Neural cell (in vitro differentiated cells): Measurements from ENCODE around the gene FAM53A. TPM values are rescaled to one million over a fixed set of nuclear protein-coding genes. Genes with fewer than 3 reads are reported as not detected.

Experiments
- H2AFZ ChIP-seq: fragments of 200-600, 300-800 bp; sonication (generic), shearing (Covaris generic); 2 replicates; pipeline ENCODE4 v1.6.0; 2014; ENCODE audit warnings: low read depth, mild to moderate bottlenecking, antibody characterized with exemption, low read length, moderate library complexity
- H3F3A ChIP-seq: fragments of 200-600 bp; shearing (Covaris generic); 2 replicates; pipeline ENCODE4 v1.6.1; 2016; ENCODE audit warnings: mild to moderate bottlenecking, moderate library complexity, mixed read lengths, antibody characterized with exemption, low read length; ENCODE audit not compliant: insufficient read depth, poor library complexity, severe bottlenecking
- H3K27ac ChIP-seq: fragments of 200-600, 300-800 bp; sonication (generic), shearing (Covaris generic); 2 replicates; pipeline ENCODE4 v1.5.1; 2014; ENCODE audit warnings: mild to moderate bottlenecking, low read length, moderate library complexity
- H3K27me3 ChIP-seq: fragments of 300-800, 200-600 bp; sonication (generic), shearing (Covaris generic); 2 replicates; pipeline ENCODE4 v1.6.0; 2014; ENCODE audit warnings: mild to moderate bottlenecking, low read depth, low read length, moderate library complexity; ENCODE audit not compliant: insufficient read depth
- H3K36me3 ChIP-seq: fragments of 300-800, 200-600 bp; sonication (generic), shearing (Covaris generic); 2 replicates; pipeline ENCODE4 v1.5.1; 2014; ENCODE audit warnings: mild to moderate bottlenecking, antibody characterized with exemption, low read length, moderate library complexity; ENCODE audit not compliant: insufficient read depth
- H3K4me2 ChIP-seq: fragments of 300-800, 200-600 bp; sonication (generic), shearing (Covaris generic); 2 replicates; pipeline ENCODE4 v1.6.0; 2014; ENCODE audit warnings: mild to moderate bottlenecking, low read length
- H3K4me3 ChIP-seq: fragments of 300-800, 200-600 bp; sonication (generic), shearing (Covaris generic); 2 replicates; pipeline ENCODE4 v1.5.1; 2014; ENCODE audit warnings: mild to moderate bottlenecking, low read length, moderate library complexity
- H3K79me2 ChIP-seq: fragments of 200-600 bp; shearing (Covaris generic); replicated peaks from 2 replicates; pipeline ENCODE4 v1.6.0; 2014; ENCODE audit warnings: mild to moderate bottlenecking, low read length, moderate library complexity; ENCODE audit not compliant: insufficient read depth
- H3K9ac ChIP-seq: fragments of 300-800, 200-600 bp; sonication (generic), shearing (Covaris generic); 2 replicates; pipeline ENCODE4 v1.6.1; 2016; ENCODE audit warnings: mild to moderate bottlenecking, low read length, mixed read lengths
- H3K9me2 ChIP-seq: fragments of 200-600 bp; shearing (Covaris generic); 2 replicates; pipeline ENCODE4 v1.6.1; 2016; ENCODE audit warnings: mild to moderate bottlenecking, low read length, mixed read lengths; ENCODE audit not compliant: insufficient read depth
- H3K9me3 ChIP-seq: fragments of 200-600, 300-800 bp; sonication (generic), shearing (Covaris generic); 2 replicates; pipeline ENCODE4 v1.6.1; 2016; ENCODE audit warnings: mild to moderate bottlenecking, mixed run types, low read length, moderate library complexity, mixed read lengths
- H4K20me1 ChIP-seq: fragments of 200-600 bp; shearing (Covaris generic); 2 replicates; pipeline ENCODE4 v1.6.1; 2016; ENCODE audit warnings: mild to moderate bottlenecking, mixed run types; ENCODE audit not compliant: insufficient read depth
- CTCF ChIP-seq: fragments of 450-650 bp; IDR thresholded peaks from 2 replicates; pipeline ENCODE4 v1.5.1; 2014; ENCODE audit warnings: antibody characterized with exemption, mild to moderate bottlenecking, moderate library complexity; ENCODE audit not compliant: poor library complexity, severe bottlenecking
- EP300 ChIP-seq: fragments of 450-650 bp; conservative IDR thresholded peaks from 2 replicates; pipeline ENCODE4 v1.6.1; 2014; ENCODE audit warnings: antibody characterized with exemption, mild to moderate bottlenecking, moderate library complexity; ENCODE audit not compliant: poor library complexity, severe bottlenecking
- EZH2 ChIP-seq: fragments of 200-600, 300-800 bp; shearing (Covaris generic), sonication (generic); IDR thresholded peaks from 2 replicates; pipeline ENCODE4 v1.6.1; 2014; ENCODE audit warnings: antibody characterized with exemption, low read length, borderline replicate concordance, mild to moderate bottlenecking; ENCODE audit not compliant: insufficient read depth, poor library complexity, severe bottlenecking
- MXI1 ChIP-seq: fragments of 450-650 bp; conservative IDR thresholded peaks from 2 replicates; pipeline ENCODE4 v1.6.1; 2014; ENCODE audit warnings: antibody characterized with exemption, mild to moderate bottlenecking; ENCODE audit not compliant: poor library complexity, severe bottlenecking
- POLR2AphosphoS5 ChIP-seq: IDR thresholded peaks from 2 replicates; pipeline ENCODE4 v1.6.1; 2012
- RAD21 ChIP-seq: fragments of 450-650 bp; conservative IDR thresholded peaks from 2 replicates; pipeline ENCODE4 v1.6.1; 2014; ENCODE audit warnings: antibody characterized with exemption, mild to moderate bottlenecking, moderate library complexity
- REST ChIP-seq: IDR thresholded peaks from 2 replicates; pipeline ENCODE4 v1.6.1; 2012; ENCODE audit warnings: borderline replicate concordance
- SMC3 ChIP-seq: fragments of 450-650 bp; conservative IDR thresholded peaks from 2 replicates; pipeline ENCODE4 v1.6.1; 2014; ENCODE audit warnings: antibody characterized with exemption, mild to moderate bottlenecking, moderate library complexity; ENCODE audit not compliant: poor library complexity
- TAF1 ChIP-seq: IDR thresholded peaks from 2 replicates; pipeline ENCODE4 v1.6.1; 2012; ENCODE audit warnings: low read depth
- polyA plus RNA-seq: library from polyadenylated mRNA; depleted of rRNA; stranded (reverse); fragments of >200 nt; gene quantifications from 2 replicates; pipeline ENCODE4 v1.2.3, GENCODE V29; 2014

The FAM53A gene
- polyA plus RNA-seq, 1 donor from 2014 or later = not detected

- Histone ChIP-seq H3K9me2 (no peaks in the 10 kb centered on the region), H3K27ac (no peak overlapping the region), H3K4me3 (no peak overlapping the region), H3K36me3 (no peaks in the 10 kb centered on the region), H2AFZ (no peak overlapping the region), H3K79me2 (no peaks in the 10 kb centered on the region), H3K4me2 (no peak overlapping the region), H3K9ac (no peak overlapping the region), H3K27me3 (no peaks in the 10 kb centered on the region), H3K9me3 (peaks cover 8% of the 10 kb centered on the region), H4K20me1 (no peaks in the 10 kb centered on the region), H3F3A (no peaks in the 10 kb centered on the region)
- no peak for TF ChIP-seq CTCF
- TF ChIP-seq SMC3 = no peak
- no peak for TF ChIP-seq EZH2
- TF ChIP-seq POLR2AphosphoS5 = no peak
- TF ChIP-seq EP300 = no peak
- no peak for TF ChIP-seq REST
- no peak for TF ChIP-seq MXI1
- TF ChIP-seq TAF1 = no peak
- no peak for TF ChIP-seq RAD21
These were observed 89.0 kb downstream of the FAM53A start for GRCh38 chr4:1594871-1595788.

GRCh38 chr4:1593881-1594345 is 90.2 kb downstream of the FAM53A start:
- Histone ChIP-seq H3K79me2 (no peaks in the 10 kb centered on the region), H3K9me3 (peaks cover 9% of the 10 kb centered on the region), H3K9ac (no peak overlapping the region), H3K4me3 (no peak overlapping the region), H4K20me1 (no peaks in the 10 kb centered on the region), H3K27ac (no peak overlapping the region), H2AFZ (no peak overlapping the region), H3K36me3 (no peaks in the 10 kb centered on the region), H3K4me2 (no peak overlapping the region), H3K9me2 (no peaks in the 10 kb centered on the region), H3F3A (no peaks in the 10 kb centered on the region), H3K27me3 (no peaks in the 10 kb centered on the region)
- TF ChIP-seq SMC3 (no peak), EP300 (no peak), RAD21 (no peak), MXI1 (no peak), CTCF (no peak), REST (no peak), TAF1 (no peak), EZH2 (no peak), POLR2AphosphoS5 (no peak)
